Left ventricle myocardium inferior (tissue), 1 donor: ENCODE data around the gene DPH5. TPM values are rescaled to one million over a fixed set of nuclear protein-coding genes. Genes with fewer than 3 reads are reported as not detected.

ENCODE experiments used
- DNase-seq: peaks from one replicate; pipeline ENCODE4 v3.0.0-alpha.2; 2020
- H3K27ac ChIP-seq: fragments of 200-600 bp; replicated peaks from 2 replicates; pipeline ENCODE4 v1.8.0; 2021
- H3K27me3 ChIP-seq: fragments of 200-600 bp; 2 replicates; pipeline ENCODE4 v1.8.0; 2021; ENCODE audit warnings: low read depth
- H3K36me3 ChIP-seq: fragments of 200-600 bp; 2 replicates; pipeline ENCODE4 v1.8.0; 2021
- H3K4me1 ChIP-seq: fragments of 200-600 bp; 2 replicates; pipeline ENCODE4 v1.8.0; 2021
- H3K4me3 ChIP-seq: fragments of 200-600 bp; 2 replicates; pipeline ENCODE4 v1.8.0; 2021; ENCODE audit warnings: mild to moderate bottlenecking, moderate library complexity
- H3K9me3 ChIP-seq: fragments of 200-600 bp; replicated peaks from 2 replicates; pipeline ENCODE4 v1.8.0; 2021
- intact Hi-C: fragments of 100-400 bp; cut with micrococcal nuclease; formaldehyde crosslinking; loops from one replicate; pipeline ENCODE4 v1.11.0; 2022
- total RNA-seq: library from RNA; stranded (reverse); fragmentation: NEBNext Ultra II Directional; extraction: Animal tissue kit (Norgen Biotek cat#: 25700); gene quantifications from one replicate; pipeline ENCODE4 v1.2.1, GENCODE V29; 2021
- TF ChIP-seq, protein P1 (sequence below): fragments of 200-600 bp; IDR thresholded peaks from 2 replicates; pipeline ENCODE4 v1.8.0; 2021; ENCODE audit warnings: antibody characterized with exemption, mild to moderate bottlenecking, borderline replicate concordance
- donor health status: DM: no; HTN: yes; CAD: no; lungs with severe emphysema.

The DPH5 gene
- total RNA-seq, 1 donor from 2014 or later, result 40.0 TPM

DNA sequence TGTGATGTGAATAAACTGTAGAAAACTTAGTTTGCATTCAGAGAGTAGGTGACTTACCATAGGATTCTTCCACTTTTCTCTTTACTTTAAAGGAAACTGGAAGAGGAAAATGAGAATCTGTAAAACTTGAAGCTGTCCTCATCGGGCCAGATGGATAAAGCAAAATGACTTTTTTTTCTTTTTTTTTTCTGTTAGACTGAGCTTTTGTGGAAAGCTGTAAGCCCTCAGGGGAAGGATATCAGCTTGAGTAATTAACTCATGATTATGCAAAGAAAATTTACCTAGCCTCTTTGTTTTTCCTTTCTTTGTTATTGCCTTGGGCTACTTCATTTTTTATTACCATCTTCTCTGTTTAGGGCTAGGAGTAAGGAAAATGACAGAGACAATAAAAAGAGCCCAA lies 53.4 kb downstream of the DPH5 start:
- H3K4me3 ChIP-seq, result no peak overlapping the region
- H3K36me3 ChIP-seq, result peaks cover 19% of the 10 kb centered on the region
- H3K4me1 ChIP-seq, result no peaks in the 10 kb centered on the region
- no peak for DNase-seq
- intact Hi-C loops, result no loop called here
- TF ChIP-seq, protein P1, sequence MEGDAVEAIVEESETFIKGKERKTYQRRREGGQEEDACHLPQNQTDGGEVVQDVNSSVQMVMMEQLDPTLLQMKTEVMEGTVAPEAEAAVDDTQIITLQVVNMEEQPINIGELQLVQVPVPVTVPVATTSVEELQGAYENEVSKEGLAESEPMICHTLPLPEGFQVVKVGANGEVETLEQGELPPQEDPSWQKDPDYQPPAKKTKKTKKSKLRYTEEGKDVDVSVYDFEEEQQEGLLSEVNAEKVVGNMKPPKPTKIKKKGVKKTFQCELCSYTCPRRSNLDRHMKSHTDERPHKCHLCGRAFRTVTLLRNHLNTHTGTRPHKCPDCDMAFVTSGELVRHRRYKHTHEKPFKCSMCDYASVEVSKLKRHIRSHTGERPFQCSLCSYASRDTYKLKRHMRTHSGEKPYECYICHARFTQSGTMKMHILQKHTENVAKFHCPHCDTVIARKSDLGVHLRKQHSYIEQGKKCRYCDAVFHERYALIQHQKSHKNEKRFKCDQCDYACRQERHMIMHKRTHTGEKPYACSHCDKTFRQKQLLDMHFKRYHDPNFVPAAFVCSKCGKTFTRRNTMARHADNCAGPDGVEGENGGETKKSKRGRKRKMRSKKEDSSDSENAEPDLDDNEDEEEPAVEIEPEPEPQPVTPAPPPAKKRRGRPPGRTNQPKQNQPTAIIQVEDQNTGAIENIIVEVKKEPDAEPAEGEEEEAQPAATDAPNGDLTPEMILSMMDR, result no peak
- no peaks in the 10 kb centered on the region for H3K9me3 ChIP-seq
- no peaks in the 10 kb centered on the region for H3K27me3 ChIP-seq
- H3K27ac ChIP-seq, result no peak overlapping the region

DNA sequence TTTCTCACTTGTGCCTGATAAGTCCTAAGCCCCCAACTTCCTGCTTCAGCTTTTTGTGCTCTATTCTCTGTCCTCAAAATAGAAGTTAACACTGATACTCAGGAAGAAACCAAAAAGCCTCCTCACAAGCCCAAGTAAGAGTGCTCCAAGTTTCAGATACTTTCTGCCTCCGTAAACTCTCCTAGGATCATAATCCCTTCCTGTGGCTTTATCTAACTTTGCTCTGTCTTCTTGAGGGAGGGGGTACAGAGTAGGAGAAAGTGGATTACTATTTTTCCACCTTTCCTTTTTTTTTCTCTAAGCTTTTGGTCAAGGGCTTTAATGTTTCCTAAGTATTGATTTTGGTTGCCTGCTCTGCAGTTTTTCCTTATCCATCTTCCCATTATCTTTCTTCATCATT lies 54.6 kb downstream of the DPH5 start:
- intact Hi-C loops, result no loop called here
- TF ChIP-seq, protein P1, result no peak

DNA sequence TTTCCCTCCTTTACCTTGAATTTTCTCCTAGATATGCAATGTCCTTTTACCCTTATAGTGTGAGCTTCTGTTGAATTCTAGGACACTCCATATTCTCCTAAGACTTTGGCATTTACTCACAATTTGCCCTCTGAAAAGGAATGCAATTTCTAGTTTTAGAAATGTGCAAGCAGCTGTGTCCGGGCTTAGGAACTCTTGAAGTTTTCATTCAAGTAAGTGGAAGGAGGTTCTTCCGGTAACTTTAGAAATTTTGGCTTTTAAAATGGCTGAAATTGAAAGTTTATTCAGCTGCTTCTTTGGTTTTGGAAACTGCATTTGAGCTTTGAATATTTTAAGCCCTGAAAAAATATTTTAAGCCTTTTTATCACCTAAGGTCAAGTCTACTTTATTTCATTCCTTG lies 56.3 kb downstream of the DPH5 start:
- Histone ChIP-seq H3K27ac (no peak overlapping the region), H3K4me3 (no peak overlapping the region), H3K4me1 (no peaks in the 10 kb centered on the region), H3K9me3 (no peaks in the 10 kb centered on the region), H3K36me3 (peaks cover 23% of the 10 kb centered on the region), H3K27me3 (no peaks in the 10 kb centered on the region)
- DNase-seq, result no peak
- TF ChIP-seq, protein P1, result no peak
- intact Hi-C loops, result no loop called here

More for the DNA sequence above, 54.6 kb downstream of the DPH5 start:
- Histone ChIP-seq H3K4me3 (no peak overlapping the region), H3K36me3 (peaks cover 27% of the 10 kb centered on the region), H3K27me3 (no peaks in the 10 kb centered on the region), H3K9me3 (no peaks in the 10 kb centered on the region), H3K27ac (no peak overlapping the region), H3K4me1 (no peaks in the 10 kb centered on the region)
- no peak for DNase-seq

DNA sequence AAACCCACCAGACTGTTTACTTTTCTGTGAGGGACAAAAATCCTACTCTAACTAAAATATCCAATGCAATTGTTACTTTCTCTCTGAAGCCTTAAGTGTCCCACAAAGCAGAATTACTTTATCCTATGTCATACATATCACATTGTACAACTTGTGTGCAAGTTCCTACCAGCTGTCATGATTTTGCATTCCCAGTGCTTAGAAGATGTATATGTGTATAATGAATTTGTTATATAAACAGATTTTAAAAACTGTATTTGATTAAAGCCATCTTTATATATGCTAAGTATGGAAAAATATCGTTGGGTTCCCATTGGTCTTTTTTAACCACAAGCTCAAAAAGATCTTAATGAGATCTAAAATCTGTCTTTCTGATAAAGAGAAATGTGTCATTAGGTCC lies 57.0 kb downstream of the DPH5 start:
- Histone ChIP-seq H3K4me3 (no peak overlapping the region), H3K27ac (no peak overlapping the region), H3K36me3 (peaks cover 23% of the 10 kb centered on the region), H3K9me3 (no peaks in the 10 kb centered on the region), H3K4me1 (no peaks in the 10 kb centered on the region), H3K27me3 (no peaks in the 10 kb centered on the region)
- no peak for DNase-seq
- intact Hi-C loops, result no loop called here
- TF ChIP-seq, protein P1, result no peak

DNA sequence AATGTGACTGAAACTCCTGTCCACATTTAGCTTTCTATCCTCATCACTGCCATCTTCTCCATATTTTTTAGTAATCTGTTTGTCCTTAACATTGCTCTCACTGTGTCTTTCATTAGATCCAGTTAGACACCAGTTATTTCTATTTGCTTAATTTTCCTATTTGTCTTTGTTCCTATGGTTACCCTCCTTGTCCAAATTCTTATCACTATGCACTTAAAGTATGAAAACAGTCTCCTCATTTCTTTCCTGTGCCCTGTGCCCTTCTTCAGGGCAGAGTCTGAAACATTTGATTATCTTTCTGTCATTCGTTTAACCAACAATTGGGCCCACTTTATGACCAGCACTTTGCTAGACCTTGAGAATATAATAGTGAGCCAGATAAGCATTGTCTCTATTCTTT lies 65.5 kb downstream of the DPH5 start:
- Histone ChIP-seq H3K27ac (no peak overlapping the region), H3K27me3 (no peaks in the 10 kb centered on the region), H3K36me3 (peaks cover 9% of the 10 kb centered on the region), H3K4me1 (peaks cover 10% of the 10 kb centered on the region), H3K9me3 (no peaks in the 10 kb centered on the region), H3K4me3 (no peak overlapping the region)
- intact Hi-C loops, result no loop called here
- DNase-seq, result no peak
- TF ChIP-seq, protein P1, result no peak
